Left kidney (tissue), 2 donors: ENCODE data around the gene MPG. TPM values are rescaled to one million over a fixed set of nuclear protein-coding genes. Genes with fewer than 3 reads are reported as not detected.

Experiments
- DNase-seq: peaks from one replicate; pipeline ENCODE4 v3.0.0-alpha.2; 2013
- polyA plus RNA-seq: library from polyadenylated mRNA; unstranded; fragments of 120-200 nt; gene quantifications from one replicate; pipeline ENCODE4 v1.2.1, GENCODE V29; 2013; ENCODE audit not compliant: insufficient read length

MPG gene
- polyA plus RNA-seq, 1 donor, result 14.2 TPM

DNA sequence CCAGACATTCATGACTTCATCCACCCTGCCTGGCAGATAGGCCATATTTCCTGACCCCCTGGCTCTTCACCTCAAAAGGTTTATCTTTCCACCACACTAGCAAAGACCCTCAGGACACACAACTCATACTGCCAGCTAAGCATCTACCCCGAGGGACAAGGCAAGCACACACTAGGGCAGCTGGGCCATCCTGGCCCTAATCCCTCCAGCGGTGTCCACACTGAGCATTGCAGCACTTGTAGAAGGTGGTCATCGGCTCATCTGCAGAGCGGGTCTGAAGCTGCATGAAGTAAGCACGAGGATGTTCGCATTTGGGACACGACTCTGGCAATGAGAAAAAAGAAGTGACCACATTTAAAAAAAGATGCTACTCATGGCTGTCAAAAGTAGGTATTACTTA lies 30.8 kb upstream of the MPG start:
- DNase-seq, result no peak

DNA sequence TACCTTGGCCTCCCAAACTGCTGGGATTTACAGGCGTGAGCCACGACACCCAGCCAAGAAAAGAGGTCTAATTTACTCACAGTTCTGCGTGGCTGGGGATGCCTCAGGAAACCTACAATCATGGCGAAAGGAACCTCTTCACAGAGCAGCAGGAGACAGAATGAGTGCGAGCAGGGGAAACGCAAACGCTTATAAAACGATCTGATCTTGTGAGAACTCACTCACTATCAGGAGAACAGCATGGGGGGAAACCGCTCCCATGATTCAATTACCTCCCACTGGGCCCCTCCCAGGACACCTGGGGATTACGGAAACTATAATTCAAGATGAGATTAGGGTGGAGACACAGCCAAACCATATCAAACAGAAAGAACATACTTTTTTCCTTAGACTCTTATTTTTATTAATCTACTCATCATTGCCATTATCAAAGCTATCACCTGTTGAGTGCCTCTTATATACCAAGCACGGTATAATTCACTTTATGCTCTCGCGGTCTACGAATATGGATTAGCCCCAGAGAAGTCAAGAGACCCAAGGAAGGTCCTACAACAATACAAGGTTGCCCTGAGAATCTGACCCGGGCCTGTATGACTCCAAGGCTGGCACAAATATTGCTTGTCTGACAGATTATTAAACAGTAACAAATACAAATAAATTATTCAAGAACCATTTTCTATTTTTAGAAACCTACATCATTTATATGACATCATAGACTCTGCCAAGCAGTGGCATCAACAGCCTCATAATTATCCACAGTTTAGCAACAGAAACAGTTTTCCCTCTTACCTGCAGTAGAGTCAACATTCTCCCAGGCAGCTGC lies 27.0 kb upstream of the MPG start:
- DNase-seq, result no peak

DNA sequence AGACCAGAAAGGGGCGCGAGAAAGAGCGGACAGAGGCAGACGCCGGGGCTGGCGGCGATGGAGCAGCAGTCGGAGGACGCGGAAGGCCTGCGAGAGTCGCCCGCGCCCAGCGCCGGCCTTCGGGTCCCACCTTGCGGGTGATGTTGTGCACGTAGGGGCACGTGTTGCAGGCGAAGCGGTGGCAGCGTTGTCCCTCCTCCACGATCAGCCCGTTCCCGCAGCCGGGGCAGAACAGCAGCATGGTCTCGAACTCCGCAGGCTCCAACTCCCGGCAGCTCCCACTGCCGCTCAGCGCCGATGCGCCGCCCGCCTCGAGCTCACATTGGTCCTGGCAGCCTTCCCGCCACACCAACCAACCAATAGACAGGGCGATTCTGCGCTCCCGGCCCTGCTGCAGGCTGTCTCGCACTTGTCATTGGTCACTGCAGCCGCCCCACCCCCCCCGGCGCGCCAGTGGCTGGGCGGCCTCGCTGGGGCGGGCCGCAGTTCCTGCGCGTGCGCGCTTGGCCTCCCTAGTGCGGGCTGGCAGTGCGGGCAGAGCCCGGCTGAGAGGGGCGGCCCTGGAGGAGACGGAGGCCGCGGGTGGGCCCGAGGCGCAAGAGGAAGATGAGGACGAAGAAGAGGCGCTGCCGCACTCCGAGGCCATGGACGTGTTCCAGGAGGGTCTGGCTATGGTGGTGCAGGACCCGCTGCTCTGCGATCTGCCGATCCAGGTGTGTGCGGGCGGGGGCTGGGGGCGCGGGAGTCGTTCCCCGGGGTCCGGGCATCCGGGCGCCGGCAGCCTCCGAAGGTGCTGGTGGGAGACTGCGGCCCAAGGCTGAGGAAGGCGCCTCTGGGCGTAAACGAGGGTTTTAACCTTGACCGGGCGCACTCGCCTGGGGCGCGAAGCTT lies 24.4 kb upstream of the MPG start, which contains the start of the genes POLR3K and SNRNP25:
POLR3K (minus strand) TSS at position 263 of the 891 bp plus-strand sequence; CDS start at position 241, 22 bp downstream.
SNRNP25 (plus strand) TSS at position 483 of the 891 bp plus-strand sequence; CDS start at position 672, 189 bp downstream.
- DNase-seq, result peak; percentile 96

DNA sequence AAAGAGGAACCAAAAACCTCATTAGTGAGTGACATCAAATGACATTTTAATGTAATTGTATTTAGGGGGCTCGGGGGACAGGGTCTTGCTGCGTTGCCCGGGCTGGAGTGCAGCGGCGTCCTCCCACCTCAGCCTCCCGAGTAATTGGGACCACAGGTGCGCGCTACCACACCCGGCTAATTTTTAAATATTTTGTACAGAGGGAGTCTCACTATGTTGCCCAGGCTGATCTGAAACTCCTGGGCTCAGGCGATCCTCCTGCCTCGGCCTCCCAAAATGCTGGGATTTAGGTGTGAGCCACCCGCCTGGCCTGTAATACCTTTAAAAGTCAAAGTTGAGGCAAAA lies 23.8 kb upstream of the MPG start:
- DNase-seq, result no peak

DNA sequence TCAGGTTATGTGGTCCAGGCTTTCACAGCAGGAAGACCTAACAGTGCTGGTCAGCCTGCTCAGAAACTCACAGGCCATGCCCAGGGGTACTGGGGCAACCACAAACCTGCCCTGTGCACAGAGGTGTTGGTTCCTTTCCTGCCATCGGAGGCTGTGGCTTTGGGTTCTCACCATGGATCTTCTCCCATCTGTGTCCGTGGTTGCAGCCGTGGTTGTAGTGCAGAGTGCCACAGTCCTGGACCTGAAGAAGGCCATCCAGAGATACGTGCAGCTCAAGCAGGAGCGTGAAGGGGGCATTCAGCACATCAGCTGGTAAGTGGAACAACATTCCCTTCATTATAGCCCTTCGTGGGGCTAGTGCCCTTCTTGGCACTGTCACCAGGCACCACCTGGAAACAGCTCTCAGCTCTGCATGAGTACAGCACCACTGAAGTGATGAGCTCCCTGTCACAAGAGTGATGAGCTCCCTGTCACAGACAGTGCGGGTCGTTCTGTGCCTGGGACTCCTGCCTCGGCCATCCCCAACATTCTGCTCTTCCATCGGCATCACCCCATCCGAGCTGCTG lies 22.4 kb upstream of the MPG start:
- DNase-seq, result no peak

DNA sequence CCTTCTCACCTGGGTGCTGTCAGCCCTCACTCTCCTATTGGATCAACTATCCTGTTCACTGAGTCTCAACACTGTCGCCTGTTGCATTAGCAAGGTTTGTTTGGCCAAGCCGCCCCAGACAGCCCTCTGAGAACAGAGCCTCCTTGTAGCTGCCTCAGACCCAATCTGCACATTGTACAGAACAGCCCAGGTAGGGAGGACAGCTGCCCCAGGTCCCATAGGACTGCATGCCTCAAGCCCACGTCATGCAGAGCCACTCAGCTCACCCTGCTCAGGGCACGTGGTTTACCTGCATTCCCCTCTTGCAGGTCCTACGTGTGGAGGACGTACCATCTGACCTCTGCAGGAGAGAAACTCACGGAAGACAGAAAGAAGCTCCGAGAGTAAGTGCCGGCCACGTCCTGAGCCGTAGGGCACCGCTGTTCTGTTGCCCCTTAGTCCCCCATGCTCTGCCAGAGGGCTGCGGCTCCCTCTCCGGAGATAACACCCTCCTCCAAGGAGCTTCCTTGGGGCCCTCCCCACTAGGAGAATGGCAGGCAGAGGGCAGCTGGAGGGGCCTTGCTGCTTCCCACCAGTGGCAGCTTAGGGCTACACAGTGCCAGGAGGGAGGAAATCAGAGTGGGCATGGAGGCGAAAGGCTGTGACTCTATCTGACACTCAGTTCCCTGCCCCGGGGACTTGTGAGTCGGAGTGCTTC lies 21.6 kb upstream of the MPG start:
- no peak for DNase-seq

DNA sequence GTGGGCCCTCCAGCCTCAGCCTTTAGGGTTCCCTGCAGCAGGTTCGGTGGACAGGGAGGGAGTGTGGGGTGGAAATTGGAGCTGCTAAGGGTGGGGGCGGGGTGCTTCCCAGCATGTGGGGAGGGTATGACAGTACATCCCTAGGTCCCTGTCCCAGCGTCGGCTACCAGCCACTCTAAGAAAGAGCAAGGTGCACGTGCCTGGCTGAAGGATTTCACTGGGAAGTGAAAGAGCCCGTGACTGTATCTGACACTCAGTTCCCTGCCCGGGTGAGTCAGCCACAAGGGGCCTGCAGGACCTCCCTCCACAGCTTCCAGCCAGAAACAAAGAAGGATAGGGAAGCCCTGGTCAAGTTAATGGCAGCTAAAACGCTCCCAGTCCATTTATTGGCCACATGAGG lies 20.3 kb upstream of the MPG start:
- no peak for DNase-seq

DNA sequence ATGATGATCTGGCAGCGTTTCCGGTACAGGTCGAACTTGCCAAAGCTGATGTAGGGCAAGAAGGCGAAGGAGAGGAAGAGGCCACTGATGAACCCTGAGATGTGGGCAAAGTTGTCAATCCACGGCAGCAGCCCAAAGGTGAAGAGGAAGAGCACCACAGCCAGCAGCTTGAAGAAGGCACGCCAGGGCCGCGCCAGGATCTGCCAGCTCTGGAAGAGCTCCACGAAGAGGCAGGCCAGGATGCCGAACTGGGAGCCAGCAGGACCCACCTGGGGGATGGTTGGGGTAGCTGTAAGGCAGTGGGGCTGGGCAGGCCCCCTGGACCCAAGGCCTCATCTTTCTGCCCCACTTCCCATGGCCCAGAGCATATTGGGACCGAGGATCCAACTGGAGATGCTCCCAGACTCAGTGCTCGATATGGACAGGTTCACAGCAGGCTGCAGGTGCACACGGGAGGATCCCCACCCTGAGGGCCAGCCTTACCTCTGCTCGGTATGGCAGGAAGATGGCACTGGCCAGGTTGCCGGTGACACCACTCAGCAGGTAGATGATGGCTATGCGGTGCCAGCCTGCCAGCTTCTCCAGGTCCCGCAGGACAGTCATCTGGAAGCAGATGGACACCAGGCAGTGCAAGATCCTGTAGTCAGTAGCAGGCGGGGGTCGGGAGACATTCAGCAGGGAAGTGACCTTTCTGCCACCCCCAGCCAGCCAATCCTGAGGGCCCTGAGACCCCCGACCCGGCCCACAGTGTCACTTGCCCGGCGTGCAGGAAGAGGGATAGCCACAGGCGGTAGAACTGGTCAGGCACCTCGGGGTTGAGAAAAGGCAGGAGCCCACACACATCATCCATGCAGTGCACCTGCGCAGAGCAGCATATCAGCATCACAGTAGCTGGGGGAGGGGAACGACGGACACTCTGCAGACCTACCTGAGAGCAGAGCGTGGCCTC lies 19.3 kb upstream of the MPG start:
- no peak for DNase-seq

DNA sequence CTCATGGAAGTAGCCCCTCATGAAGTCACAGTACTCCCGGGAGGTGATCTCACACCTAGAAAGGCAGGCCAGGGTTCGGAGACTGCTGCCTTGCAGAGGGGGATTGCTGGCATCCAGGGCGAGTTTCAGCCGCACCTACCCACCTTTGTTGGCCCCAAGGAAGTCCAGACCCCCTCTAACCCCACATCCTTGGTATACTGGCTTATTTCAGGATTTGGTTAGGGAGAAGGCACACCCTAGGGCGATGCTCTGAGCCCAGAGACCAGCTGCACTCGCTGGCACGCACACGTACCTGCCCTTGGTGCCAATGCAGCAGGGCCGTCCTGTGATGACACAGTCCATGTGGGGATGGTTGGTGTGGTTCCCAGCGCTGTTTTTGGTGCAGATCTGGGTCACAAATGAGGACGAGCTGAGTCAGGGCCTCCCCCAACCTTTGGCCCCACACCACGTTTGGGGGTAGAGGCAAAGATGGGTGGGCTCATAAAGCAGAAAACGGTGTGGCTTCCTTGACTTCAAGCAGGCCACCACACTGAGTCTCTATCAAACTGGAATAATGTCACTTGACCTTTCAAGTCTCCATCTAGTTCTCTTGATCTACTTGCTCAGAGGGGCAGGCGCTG lies 18.5 kb upstream of the MPG start:
- no peak for DNase-seq

DNA sequence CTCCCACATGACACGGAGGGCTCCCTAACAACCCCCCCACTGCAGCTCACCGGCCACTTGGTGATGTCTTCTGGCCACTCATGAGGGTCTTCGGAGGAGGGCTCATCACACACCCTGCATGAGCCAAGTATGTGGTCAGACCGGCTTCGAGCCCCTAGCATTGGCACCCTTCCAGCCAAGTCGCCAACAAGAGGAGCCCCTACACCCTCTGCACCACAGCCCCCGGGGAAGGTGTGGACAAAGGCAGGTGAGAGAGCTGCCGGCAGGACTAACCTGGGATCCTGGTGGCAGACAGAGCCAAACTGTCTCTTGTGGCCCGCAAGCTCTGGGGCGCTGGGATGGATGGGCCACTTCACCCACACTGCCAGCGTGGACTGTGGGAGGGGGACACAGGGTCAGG lies 17.9 kb upstream of the MPG start:
- no peak for DNase-seq

DNA sequence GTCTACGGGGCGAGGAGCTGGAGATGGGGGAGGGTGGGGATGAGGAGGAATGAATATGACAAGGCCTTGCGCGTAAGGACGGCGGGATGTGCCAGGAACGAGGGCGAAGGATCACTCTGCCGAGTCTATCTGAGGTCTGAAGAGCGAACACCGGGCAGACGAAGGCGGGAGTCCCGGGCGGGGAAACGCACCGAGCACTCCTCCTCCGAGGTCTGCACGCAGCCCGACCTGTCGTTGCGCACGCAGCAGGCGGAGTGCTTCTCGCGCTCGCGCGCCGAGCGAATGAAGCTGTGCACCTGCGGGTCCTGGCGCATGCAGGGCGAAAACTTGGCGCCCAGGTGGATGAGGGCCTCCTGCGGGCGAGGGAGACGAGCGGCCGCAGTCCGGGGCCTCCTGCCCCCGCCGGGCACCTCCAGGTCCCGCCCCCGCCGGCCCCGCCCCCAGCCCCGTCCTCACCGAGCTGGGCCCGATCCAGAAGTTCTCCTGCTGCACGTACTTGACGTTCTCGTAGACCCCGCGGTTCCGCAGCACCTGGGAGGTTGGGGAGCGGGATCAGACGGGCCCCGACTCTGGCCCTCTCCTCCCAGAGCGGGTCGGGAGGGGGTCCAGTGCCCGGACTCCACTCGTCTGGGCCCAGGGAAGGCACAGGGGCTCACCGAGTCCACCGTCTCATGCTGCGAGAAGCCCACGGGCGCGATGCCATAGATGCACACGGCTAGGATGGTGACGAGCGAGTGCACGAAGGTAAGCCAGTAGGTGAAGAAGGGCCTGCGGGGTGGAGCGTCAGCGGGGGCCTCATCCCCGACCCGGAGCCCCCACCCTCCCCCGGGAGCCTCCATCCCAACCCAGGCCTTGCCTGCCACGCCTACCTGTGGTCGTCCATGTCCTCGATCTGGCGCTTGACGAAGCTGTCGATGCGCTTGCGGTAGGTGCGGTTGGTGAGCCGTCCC lies 16.8 kb upstream of the MPG start:
- DNase-seq, result no peak

DNA sequence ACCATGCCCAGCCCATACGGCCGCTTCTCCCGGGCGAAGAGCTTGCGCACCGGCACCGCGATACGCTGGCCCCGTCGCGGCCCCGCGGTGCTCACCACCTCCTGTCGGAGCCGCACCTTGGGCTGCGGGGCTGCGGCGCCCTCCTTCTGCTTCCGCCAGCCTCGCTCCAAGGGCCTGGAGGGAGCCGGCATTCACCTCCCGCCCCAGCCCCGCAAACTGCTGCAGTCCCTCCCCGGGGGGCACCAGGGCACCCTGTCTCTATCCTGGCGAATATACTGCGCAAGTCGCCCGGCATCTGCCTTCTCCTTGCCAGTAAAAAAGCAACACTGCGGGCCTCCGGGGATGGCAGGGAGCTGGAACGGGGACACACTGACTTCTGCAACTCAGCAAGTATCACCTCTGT lies 16.1 kb upstream of the MPG start:
- DNase-seq, result no peak

DNA sequence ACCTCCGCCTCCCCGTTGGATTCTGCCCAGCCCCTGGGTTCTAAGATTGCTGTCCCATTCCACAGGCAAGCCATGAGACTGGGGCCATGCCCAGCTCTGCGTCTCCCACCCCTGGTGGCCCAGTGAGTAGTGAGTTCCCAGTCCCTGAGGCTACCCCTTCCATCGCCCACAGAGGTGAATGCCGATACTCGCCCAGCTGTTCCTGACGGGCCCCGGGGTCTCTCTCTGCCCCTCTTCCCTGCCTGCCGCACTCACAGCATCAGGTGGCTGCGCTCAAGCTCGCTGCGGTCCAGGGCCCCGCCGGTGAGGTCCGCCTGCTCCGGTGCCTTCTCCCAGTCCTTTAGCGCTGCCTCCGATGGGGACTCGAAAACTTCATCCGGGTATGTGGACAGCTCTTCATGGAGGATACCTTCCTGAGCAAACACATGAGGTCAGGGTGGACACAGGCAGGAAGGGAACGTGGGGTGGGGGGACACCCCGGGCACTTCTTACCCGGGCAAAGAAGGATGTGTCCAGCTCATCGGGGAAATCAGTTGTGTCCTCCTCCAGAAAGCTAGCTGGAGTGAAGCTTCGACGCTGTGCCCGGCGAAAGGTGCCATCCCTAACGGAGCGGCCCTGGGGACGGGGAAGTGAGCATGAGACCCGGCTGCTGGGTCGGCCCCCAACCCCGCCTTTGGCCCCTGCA lies 15.6 kb upstream of the MPG start:
- no peak for DNase-seq

DNA sequence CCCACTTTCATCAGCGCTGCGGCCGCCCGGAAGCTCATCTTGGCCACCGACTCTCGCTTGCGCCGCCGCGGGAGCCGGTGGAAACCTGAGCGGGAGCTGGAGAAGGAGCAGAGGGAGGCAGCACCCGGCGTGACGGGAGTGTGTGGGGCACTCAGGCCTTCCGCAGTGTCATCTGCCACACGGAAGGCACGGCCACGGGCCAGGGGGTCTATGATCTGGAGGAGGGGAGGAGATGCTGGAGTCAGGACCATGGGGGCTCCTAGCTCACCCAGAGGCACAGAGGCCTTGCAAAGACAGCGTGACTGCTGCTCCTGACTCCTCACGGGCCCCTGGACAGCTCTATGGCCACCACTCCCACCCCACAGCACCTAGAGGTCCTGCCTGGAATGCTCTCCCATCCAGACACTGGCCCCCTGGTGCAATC lies 15.0 kb upstream of the MPG start:
- DNase-seq, result no peak

DNA sequence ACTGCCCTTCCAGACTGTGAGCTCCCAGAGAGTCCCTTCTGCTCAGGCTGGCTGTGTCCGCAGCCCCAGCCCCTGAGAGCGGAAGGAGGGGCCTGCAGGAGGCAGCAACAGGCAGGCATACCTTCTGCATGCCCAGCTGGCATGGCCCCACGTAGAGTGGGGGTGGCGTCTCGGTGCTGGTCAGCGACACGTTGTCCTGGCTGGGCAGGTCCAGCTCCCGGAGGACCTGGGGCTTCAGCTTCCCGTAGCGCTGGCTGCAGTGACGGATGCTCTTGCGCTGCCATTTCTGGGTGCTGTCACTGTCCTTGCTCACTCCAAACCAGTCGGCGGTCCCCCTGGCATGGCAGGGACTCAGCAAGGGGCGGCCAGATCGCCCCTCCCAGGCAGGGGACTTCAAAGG lies 14.6 kb upstream of the MPG start:
- DNase-seq, result no peak

DNA sequence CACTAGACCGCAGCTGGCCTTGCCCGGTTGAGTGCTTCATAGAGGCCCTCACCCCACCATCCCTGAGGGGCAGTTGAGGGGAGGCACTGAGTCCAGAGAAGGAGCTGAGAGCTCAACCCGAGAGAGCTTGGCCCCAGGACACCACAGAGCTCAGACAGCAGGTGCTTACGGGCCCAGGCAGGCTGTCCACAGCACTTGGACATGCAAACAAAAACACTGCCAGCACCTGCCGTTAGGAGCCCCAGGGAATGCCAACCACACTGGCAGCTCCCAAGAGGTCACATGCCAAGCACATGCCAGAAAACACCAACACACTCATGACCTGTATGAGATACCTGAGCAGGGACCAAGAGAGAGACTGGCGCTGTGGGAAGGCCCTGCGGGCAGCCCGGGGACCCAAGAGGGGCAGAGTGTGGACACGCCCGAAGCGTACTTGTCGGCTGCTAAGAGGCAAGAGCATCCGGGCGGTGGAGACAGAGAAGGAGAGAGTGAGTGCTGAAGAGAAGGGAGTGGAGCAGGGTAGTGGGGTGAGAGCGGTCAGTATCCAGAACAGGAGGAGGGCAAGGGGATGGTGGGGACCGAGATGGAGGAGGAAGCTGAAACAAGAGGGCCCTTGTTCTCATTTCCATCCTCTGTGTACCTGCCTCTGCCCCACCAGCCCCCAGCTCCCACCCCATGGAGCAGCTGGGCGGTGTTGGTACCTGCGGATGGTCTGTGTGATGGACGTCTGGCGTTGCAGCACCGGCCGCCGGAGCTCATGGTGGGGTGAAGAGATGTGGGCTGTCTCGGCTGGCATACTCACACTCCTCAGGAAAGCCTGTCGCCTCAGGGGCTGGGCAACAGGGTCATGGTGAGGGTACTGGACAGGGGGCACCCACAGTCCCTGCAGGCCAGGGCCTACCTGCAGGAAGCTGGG lies 13.8 kb upstream of the MPG start:
- DNase-seq, result no peak

DNA sequence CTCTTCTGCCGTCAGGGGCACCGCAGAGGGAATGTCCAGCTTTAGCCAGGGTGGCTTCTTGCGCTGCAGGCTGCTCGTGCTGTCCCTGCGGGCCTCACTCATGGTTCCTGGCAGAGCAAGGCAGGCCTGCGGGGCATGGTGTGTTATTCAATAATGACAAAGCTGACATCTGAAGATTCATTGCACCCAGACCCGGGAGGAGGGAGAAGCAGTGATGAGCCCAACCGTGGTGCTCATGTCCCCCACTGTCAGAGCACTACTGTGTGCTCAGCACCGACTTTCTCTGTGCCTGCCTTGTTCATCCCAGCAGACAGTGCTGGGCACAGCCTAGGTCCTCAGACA lies 13.1 kb upstream of the MPG start:
- no peak for DNase-seq

DNA sequence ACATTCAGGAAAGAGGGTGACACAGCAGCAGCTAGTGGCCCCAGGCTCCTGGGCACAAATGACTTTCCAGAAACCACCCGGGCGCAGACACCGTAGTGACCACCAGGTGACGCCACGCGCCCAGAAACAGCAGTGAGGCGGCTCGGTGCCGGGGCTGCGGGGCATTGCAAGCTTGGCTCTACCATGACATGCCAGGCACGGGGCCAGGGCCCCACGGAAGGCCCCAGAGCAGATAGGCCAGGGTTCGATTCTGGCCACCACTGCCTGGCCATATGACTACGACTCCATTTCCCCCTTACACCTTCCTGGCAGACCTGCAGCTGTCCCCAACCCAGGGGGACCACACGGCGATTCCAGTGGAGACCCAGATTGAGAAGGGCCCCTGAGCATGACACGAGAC lies 12.3 kb upstream of the MPG start:
- no peak for DNase-seq
